ENCODE measurements around the gene SLC10A7.

DNA sequence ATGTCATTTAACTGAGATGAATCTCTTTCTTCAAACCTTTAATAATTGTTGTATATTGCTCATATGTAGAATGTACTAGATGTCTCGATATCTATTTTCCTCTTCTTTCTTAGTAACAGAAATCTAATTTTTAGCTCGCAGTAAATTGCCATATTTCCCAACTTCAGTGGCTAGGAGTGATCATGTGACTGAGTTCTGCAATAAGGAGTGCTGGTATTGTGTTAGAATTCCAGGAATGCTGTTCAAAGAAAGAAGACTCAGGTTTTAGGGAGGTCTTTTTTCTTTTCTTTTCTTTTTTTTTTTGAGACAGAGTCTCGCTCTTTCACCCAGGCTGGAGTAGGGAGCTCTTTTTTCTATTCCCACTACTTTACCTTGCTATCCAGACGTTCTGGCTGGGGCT lies 81.7 kb downstream of the SLC10A7 start:
- TF ChIP-seq, protein P1, sequence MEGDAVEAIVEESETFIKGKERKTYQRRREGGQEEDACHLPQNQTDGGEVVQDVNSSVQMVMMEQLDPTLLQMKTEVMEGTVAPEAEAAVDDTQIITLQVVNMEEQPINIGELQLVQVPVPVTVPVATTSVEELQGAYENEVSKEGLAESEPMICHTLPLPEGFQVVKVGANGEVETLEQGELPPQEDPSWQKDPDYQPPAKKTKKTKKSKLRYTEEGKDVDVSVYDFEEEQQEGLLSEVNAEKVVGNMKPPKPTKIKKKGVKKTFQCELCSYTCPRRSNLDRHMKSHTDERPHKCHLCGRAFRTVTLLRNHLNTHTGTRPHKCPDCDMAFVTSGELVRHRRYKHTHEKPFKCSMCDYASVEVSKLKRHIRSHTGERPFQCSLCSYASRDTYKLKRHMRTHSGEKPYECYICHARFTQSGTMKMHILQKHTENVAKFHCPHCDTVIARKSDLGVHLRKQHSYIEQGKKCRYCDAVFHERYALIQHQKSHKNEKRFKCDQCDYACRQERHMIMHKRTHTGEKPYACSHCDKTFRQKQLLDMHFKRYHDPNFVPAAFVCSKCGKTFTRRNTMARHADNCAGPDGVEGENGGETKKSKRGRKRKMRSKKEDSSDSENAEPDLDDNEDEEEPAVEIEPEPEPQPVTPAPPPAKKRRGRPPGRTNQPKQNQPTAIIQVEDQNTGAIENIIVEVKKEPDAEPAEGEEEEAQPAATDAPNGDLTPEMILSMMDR (IDR thresholded peaks at IDR 0.05; ENCODE audit: insufficient read depth, low read depth, low read length) = no peak
- TF ChIP-seq EZH2 (IDR thresholded peaks at IDR 0.05; ENCODE audit: insufficient read depth, low read length) = no peak
